Cardiac septum (tissue), 1 donor: ENCODE measurements around the gene COL18A1. TPM values are rescaled to one million over a fixed set of nuclear protein-coding genes. Genes with fewer than 3 reads are reported as not detected.
"Not testable (repeated sequence)": the region's sequence is repeated elsewhere in the genome, so short reads cannot be mapped to it uniquely, and the experiment has no call there.

Source experiments
- DNase-seq: peaks from one replicate; pipeline ENCODE4 v3.0.0-alpha.2; 2020; ENCODE audit warnings: low spot score
- intact Hi-C: fragments of 100-400 bp; cut with DNase I; formaldehyde crosslinking; loops from one replicate; pipeline ENCODE4 v1.14.0; 2022
- total RNA-seq: library from RNA; stranded (reverse); fragmentation: NEBNext Ultra II Directional; extraction: Animal tissue kit (Norgen Biotek cat#: 25700); gene quantifications from one replicate; pipeline ENCODE4 v1.2.1, GENCODE V29; 2021
- donor health status: DM: no; HTN: no; CAD: no.

COL18A1 gene
- total RNA-seq, 1 donor from 2014 or later, result 77.0 TPM

GRCh38 chr21:45433301-45433700 lies 28.3 kb downstream of the COL18A1 start:
- intact Hi-C loops, result no loop called here
- no peak for DNase-seq

DNA sequence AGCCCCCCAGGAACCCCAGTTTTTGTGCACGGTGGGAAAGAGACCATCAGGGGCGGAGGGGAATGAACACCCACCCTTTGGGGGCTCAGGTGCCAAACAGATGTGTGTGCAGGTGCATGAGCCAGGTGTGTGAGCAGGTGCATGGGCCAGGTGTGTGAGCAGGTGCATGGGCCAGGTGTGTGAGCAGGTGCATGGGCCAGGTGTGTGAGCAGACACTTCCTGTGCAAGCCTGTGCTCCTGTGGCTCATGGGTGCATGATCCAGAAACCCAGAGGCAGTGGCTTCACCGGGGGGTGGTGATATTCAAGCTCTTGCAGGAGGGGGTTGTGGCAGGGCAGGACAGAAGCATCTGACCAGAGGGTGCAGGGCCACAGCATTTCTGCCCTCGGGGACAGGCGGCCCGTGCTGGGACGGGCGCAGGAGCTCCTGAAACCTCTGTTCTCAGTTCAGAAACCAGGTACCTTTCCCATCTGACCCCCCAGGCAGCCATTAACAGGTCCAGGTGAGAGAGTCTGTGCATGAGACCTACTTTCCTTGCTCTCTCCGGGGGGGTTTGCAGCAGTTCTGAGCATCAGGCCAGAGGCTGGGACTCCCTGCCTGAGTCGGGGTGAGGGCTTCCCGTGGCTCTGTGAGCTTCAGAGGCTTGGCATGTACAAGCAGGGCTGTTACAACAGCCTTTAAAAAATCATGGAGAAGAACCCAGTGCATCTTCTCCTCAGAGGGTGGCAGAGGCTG lies 29.1 kb downstream of the COL18A1 start:
- no peak for DNase-seq

DNA sequence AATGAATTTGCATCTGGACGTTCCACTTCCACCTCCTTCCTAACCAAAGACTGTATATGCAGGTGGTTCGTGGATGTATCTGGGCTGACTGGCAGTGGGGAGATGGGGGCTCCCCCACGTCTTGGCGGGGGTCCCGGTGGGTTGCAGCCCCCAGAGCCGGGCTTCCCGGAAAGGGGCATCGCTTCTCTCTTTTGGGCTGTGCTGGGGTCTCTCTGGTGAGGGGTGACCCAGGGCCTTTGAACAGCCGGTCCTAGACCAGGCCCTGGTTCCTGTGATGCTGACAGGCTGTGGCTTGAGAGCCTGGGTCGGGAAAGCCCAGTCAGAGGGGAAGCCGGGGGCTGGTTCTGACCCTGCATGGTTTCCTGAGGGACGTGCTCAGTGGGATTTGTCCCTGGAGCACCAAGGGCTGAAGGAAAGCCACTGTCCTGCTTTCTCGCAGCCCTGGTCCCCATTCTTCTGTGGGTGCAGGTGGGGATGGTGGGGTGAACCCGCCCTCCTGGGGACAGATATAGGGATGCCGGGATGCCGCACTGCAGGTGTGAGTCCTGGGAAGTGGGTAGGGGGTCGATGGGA lies 29.8 kb downstream of the COL18A1 start:
- intact Hi-C loops, result no loop called here
- DNase-seq, result no peak

More for the DNA sequence above, 29.1 kb downstream of the COL18A1 start:
- intact Hi-C loops, result no loop called here

GRCh38 chr21:45435405-45435981 lies 30.5 kb downstream of the COL18A1 start:
- intact Hi-C loops, result no loop called here
- no peak for DNase-seq

DNA sequence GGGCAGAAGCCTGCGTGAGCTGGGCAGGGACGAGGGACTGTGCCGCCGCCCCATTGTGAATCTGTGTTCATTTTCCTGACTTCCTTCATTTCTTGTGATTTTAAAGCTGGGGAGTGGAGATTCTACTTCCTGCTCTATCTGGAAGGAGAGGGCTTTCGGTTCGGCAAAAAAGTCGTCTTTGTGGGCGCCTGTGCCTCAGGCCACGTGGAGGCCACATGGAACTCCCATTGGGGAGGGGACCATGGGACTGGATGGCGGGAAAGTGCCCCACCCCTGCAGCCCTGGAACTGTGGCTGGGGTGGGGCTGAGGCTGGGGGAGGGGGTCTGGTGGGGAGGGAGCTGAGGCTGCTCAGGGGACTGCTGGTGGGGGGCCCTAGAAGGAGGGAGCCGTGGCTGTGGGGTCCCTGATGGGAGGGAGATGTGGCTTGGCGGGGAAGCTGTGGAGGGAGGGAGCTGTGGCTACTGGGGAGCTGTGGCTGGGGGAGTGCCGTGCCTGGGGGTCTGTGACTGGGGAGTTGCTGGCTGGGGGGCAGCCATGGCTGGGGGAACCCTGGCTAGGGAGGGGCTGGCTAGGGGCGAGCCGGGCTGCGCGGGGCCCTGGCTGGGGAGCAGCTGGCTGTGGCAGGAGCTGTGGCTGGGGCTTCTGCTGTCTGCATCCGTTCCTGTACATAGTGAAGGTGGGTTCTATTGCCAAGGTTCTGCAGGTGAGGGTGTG lies 31.5 kb downstream of the COL18A1 start:
- intact Hi-C loops, result no loop called here
- no peak for DNase-seq

DNA sequence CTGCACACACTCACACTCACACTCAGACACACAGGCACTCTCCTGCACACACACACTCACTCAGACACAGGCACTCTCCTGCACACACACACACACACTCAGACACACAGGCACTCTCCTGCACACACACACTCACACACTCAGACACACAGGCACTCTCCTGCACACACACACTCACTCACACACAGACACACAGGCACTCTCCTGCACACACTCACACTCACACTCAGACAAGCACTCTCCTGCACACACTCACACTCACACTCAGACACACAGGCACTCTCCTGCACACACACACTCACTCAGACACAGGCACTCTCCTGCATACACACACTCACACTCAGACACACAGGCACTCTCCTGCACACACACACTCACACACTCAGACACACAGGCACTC lies 32.9 kb downstream of the COL18A1 start:
- intact Hi-C loops, result loop anchor here (2.0 kb wide), 2 partner anchors 51 to 299 kb away; no protein-coding TSS in a partner anchor

GRCh38 chr21:45438391-45439145 lies 33.6 kb downstream of the COL18A1 start:
- intact Hi-C loops, result loop anchor here (1.0 to 2.0 kb wide), 3 partner anchors 52 to 300 kb away; no protein-coding TSS in a partner anchor
- DNase-seq, result no peak

More for the DNA sequence above, 32.9 kb downstream of the COL18A1 start:
- not testable (repeated sequence) for DNase-seq

GRCh38 chr21:45439161-45439872 lies 34.4 kb downstream of the COL18A1 start:
- peak; percentile 93 for DNase-seq
- intact Hi-C loops, result loop anchor here (1.0 to 2.0 kb wide), 3 partner anchors 53 to 301 kb away; no protein-coding TSS in a partner anchor

DNA sequence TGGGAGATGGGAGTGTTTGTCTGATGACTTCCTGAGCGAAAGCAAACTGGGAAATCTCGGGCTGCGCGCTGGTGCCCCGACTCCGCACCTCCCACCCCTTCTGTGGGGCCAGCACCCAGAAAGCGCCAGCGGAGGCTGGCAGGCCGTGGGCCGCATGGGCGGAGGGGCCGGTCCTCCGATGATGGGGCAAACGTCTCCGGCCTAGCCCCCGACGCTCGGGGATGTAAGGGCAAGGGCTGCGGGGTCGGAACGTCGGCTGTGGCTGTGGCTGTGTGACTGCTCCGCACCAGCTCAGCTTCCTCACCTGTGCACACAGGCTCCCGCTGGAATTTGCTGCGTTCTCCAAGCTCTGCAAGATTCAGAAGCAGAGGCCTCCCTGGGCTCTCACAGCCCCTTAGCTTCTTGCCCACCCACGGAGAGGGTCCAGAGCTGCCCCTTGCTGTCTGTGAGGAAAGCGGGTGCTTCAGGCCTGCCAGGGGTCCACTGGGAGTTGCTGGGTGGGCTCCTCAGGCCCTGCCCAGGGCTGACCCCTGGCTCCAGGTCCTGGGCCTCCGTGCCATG lies 35.0 kb downstream of the COL18A1 start:
- DNase-seq, result no peak
- intact Hi-C loops, result loop anchor here (1.0 to 2.0 kb wide), 3 partner anchors 53 to 301 kb away; no protein-coding TSS in a partner anchor

GRCh38 chr21:45440736-45441350 lies 35.9 kb downstream of the COL18A1 start:
- intact Hi-C loops, result no loop called here
- DNase-seq, result no peak

DNA sequence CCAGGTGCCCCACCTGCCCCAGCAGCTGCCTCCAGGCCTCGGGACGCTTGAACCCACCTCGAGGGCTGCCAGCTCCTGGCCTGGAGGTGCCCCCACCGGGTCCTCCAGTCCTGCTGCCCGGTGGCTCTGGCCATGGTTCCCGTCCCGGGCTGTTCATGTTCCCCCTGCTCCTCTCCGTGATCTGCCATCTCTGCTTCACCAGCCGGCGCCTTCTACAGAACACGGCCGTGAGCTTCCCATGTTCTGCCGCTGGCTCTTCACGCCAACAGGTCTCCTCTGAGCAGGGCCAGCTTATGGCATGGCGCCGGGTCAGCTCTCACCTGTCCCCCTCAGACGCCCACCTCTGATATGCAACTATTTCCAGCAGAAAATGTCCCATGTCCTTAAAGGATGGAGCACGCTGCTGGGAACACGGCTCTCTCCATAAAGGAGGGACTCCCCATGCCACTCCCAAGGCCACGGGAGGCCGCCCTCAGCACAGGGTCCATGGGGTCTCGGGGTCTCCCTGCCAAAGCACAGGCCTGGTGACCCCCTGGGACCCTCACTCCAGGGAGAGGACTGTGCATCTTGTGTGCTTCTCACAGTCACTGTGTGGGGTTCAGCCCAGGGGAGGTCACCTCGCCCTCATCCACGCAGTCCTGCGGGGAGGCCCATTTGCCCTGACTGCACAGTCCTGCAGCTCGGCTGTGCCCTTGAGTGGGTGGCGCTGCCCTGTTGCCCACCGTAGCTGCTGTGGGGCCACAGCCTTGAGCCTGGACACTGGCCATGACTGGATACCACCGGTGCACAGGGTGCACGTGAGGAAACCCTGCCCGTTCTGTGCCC lies 36.7 kb downstream of the COL18A1 start:
- DNase-seq, result no peak
- intact Hi-C loops, result no loop called here

DNA sequence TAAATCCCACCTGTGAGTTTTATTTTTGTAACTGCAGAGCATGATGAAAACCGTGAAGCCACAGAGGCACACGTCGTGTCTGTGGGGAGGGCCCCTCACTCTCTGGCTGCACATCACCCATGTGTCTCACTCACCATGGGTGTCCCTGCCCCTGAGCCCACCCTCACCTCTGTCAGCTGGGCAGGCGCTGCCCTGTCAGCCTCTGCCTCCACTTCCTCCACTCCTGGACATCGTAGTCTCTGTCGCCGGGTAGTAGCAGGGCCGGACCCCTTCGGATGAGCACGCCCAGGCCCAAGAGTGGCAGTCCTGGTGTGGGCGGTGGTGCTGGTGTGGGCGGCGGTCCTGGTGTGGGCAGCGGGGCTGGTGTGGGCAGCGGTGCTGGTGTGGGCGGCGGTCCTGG lies 37.3 kb downstream of the COL18A1 start:
- no peak for DNase-seq
- intact Hi-C loops, result no loop called here

DNA sequence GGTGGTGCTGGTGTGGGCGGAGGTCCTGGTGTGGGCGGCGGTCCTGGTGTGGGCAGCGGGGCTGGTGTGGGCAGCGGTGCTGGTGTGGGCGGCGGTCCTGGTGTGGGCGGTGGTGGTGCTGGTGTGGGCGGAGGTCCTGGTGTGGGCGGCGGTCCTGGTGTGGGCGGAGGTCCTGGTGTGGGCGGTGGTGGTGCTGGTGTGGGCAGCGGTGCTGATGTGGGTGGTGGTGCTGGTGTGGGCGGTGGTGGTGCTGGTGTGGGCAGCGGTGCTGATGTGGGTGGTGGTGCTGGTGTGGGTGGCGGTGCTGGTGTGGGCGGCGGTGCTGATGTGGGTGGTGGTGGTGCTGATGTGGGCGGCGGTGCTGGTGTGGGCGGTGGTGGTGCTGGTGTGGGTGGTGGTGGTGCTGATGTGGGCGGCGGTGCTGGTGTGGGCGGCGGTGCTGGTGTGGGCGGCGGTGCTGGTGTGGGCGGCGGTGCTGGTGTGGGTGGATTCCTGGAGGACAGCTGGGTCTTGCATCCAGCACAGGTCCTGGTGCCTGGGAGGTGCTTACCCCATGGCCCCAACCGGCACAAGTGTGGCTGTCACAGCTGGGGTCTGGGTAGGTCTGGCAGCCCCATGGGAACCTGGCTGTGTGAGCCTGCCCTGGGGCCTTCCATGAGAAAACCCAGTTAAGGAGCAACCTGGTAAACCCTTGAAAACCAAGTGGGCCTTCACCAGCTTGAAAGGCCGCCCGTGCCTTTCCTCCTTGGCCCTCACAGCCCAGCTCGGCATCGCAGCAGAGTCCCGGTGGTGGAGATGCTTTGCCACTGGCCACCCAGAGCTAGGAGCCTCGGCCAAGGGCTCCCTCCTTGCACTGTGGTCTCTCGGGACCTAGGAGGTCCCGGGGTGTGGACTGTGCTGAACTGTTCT lies 38.0 kb downstream of the COL18A1 start:
- DNase-seq, intact Hi-C loops: not testable (repeated sequence)

GRCh38 chr21:45443595-45444181 lies 38.7 kb downstream of the COL18A1 start:
- no peak for DNase-seq
- intact Hi-C loops, result no loop called here

GRCh38 chr21:45444385-45444784 lies 39.4 kb downstream of the COL18A1 start:
- DNase-seq, result no peak
- intact Hi-C loops, result no loop called here

GRCh38 chr21:45445369-45445768 lies 40.4 kb downstream of the COL18A1 start:
- DNase-seq, result no peak
- intact Hi-C loops, result no loop called here
